Stimulated activated CD8-positive, alpha-beta memory T cell treated with anti-CD3 and anti-CD28 coated beads, Interleukin-7, amount 100 ng/mL, for 4 hours (primary cell): ENCODE data around the gene OR1N1.
"Not testable (repeated sequence)": the region's sequence is repeated elsewhere in the genome, so short reads cannot be mapped to it uniquely, and the experiment has no call there.

Experiments used
- DNase-seq, 2 donors: peaks; one replicate each; pipeline ENCODE4 v3.0.0-alpha.2; 2020; ENCODE audit warnings: low read depth in 2 of 2

OR1N1 gene

GRCh38 chr9:122527193-122527592, at the start of gene OR1N1:
Gene OR1N1, minus strand, starts transcription at chr9:122527293. Its CDS starts 0 bp downstream, at chr9:122527293.
- DNase-seq: no peak

- no peak for DNase-seq
Measured at GRCh38 chr9:122572456-122572855, 45.4 kb upstream of the OR1N1 start.

- no peak for DNase-seq
Measured at GRCh38 chr9:122567901-122568300, 40.8 kb upstream of the OR1N1 start.

GRCh38 chr9:122562134-122562760, 35.2 kb upstream of the OR1N1 start:
- peak; percentile 21 to 22 for DNase-seq

GRCh38 chr9:122561446-122561845, 34.4 kb upstream of the OR1N1 start:
- no peak for DNase-seq

GRCh38 chr9:122552812-122553211, 25.7 kb upstream of the OR1N1 start, which contains the start of gene OR1N2:
Gene OR1N2, plus strand, starts transcription at chr9:122553112. Its CDS starts 100 bp downstream, at chr9:122553212.
- no peak for DNase-seq

GRCh38 chr9:122551371-122551770, 24.3 kb upstream of the OR1N1 start:
- no peak for DNase-seq

GRCh38 chr9:122546196-122546595, 19.1 kb upstream of the OR1N1 start:
- DNase-seq: no peak

GRCh38 chr9:122538757-122539156, 11.7 kb upstream of the OR1N1 start:
- no peak for DNase-seq

- DNase-seq: not testable (repeated sequence)
Measured at GRCh38 chr9:122537066-122537465, 10.0 kb upstream of the OR1N1 start.

GRCh38 chr9:122536134-122536533, 9.0 kb upstream of the OR1N1 start:
- no peak for DNase-seq

- not testable (repeated sequence) for DNase-seq
Measured at GRCh38 chr9:122531157-122531556, 4.1 kb upstream of the OR1N1 start.

GRCh38 chr9:122526602-122527001, 491 bp downstream of the OR1N1 start:
- DNase-seq: no peak

GRCh38 chr9:122519376-122519775, 7.7 kb downstream of the OR1N1 start:
- no peak for DNase-seq

- DNase-seq: no peak
Measured at GRCh38 chr9:122518841-122519240, 8.3 kb downstream of the OR1N1 start, which contains the start of gene OR1J4. Gene OR1J4, plus strand, starts transcription at chr9:122519141. Its CDS starts 0 bp downstream, at chr9:122519141.

- no peak for DNase-seq
Measured at GRCh38 chr9:122518226-122518625, 8.9 kb downstream of the OR1N1 start.

GRCh38 chr9:122510502-122510901, 16.6 kb downstream of the OR1N1 start, which contains the start of gene OR1J2:
Gene OR1J2, plus strand, starts transcription at chr9:122510802. Its CDS starts 0 bp downstream, at chr9:122510802.
- no peak for DNase-seq

GRCh38 chr9:122506964-122507363, 20.1 kb downstream of the OR1N1 start:
- no peak for DNase-seq

GRCh38 chr9:122498883-122499288, 28.2 kb downstream of the OR1N1 start:
- no peak for DNase-seq

GRCh38 chr9:122479062-122479461, 48.0 kb downstream of the OR1N1 start:
- no peak for DNase-seq

GRCh38 chr9:122477826-122478225, 49.3 kb downstream of the OR1N1 start, which contains the start of gene OR1J1:
Gene OR1J1, minus strand, starts transcription at chr9:122477926. Its CDS starts 0 bp downstream, at chr9:122477926.
- no peak for DNase-seq

- DNase-seq: no peak
Measured at GRCh38 chr9:122477346-122477745, 49.7 kb downstream of the OR1N1 start.
